Activated T-cell treated with anti-CD3 and anti-CD28 coated beads, Interleukin-2, amount 50 U/mL, for 24 hours (primary cell): ENCODE data around the gene TUBD1.
"Not testable (repeated sequence)": the region's sequence is repeated elsewhere in the genome, so short reads cannot be mapped to it uniquely, and the experiment has no call there.

ENCODE experiments used
- DNase-seq: peaks from one replicate; pipeline ENCODE4 v3.0.0-alpha.2; 2020
- H3K27ac Mint-ChIP-seq: 2 replicates; pipeline ENCODE4 v1.8.0; 2020; ENCODE audit warnings: mild to moderate bottlenecking, mixed read lengths
- H3K27me3 Mint-ChIP-seq: 2 replicates; pipeline ENCODE4 v1.8.0; 2020; ENCODE audit warnings: mixed read lengths
- H3K36me3 Mint-ChIP-seq: 2 replicates; pipeline ENCODE4 v1.8.0; 2020; ENCODE audit warnings: low read depth, mixed read lengths
- H3K4me1 Mint-ChIP-seq: 2 replicates; pipeline ENCODE4 v1.8.0; 2020; ENCODE audit warnings: low read depth, mixed read lengths
- H3K4me3 Mint-ChIP-seq: 2 replicates; pipeline ENCODE4 v1.8.0; 2020; ENCODE audit warnings: mild to moderate bottlenecking, moderate library complexity, mixed read lengths
- H3K9me3 Mint-ChIP-seq: 2 replicates; pipeline ENCODE4 v1.8.0; 2020; ENCODE audit warnings: mixed read lengths

The TUBD1 gene

GRCh38 chr17:59858932-59859331 lies 33.8 kb downstream of the TUBD1 start:
- Mint-ChIP-seq H3K9me3 (no peaks in the 10 kb centered on the region), H3K4me3 (no peak overlapping the region), H3K36me3 (peaks cover 36% of the 10 kb centered on the region), H3K27me3 (no peaks in the 10 kb centered on the region), H3K4me1 (peaks cover 28% of the 10 kb centered on the region), H3K27ac (peak overlapping the region; percentile 81)
- DNase-seq: no peak

- Mint-ChIP-seq H3K4me3 (no peak overlapping the region), H3K9me3 (no peaks in the 10 kb centered on the region), H3K4me1 (peaks cover 32% of the 10 kb centered on the region), H3K27ac (peak overlapping the region; percentile 81), H3K36me3 (peaks cover 29% of the 10 kb centered on the region), H3K27me3 (no peaks in the 10 kb centered on the region)
- DNase-seq: no peak
Observed at GRCh38 chr17:59858167-59858816, 34.5 kb downstream of the TUBD1 start.

- peaks cover 23% of the 10 kb centered on the region for H3K36me3 Mint-ChIP-seq
- no peak for DNase-seq
- no peaks in the 10 kb centered on the region for H3K27me3 Mint-ChIP-seq
- H3K4me3 Mint-ChIP-seq: no peak overlapping the region
- peaks cover 43% of the 10 kb centered on the region for H3K4me1 Mint-ChIP-seq
- peaks cover 3% of the 10 kb centered on the region for H3K9me3 Mint-ChIP-seq
- H3K27ac Mint-ChIP-seq: peak overlapping the region; percentile 6
Observed at GRCh38 chr17:59856859-59857794, 35.6 kb downstream of the TUBD1 start.

GRCh38 chr17:59853919-59854729 lies 38.6 kb downstream of the TUBD1 start:
- Mint-ChIP-seq H3K27ac (peak overlapping the region; percentile 78), H3K4me1 (peaks cover 51% of the 10 kb centered on the region)
- not testable (repeated sequence) for DNase-seq, H3K9me3 Mint-ChIP-seq, H3K27me3 Mint-ChIP-seq, H3K36me3 Mint-ChIP-seq, H3K4me3 Mint-ChIP-seq

- peak; percentile 67 for DNase-seq
- H3K27ac Mint-ChIP-seq: peak overlapping the region; percentile 78
- no peak overlapping the region for H3K4me3 Mint-ChIP-seq
- peaks cover 51% of the 10 kb centered on the region for H3K4me1 Mint-ChIP-seq
- no peaks in the 10 kb centered on the region for H3K36me3 Mint-ChIP-seq
- H3K27me3 Mint-ChIP-seq: no peaks in the 10 kb centered on the region
- H3K9me3 Mint-ChIP-seq: peaks cover 3% of the 10 kb centered on the region
Observed at GRCh38 chr17:59853168-59853918, 39.4 kb downstream of the TUBD1 start.

- peaks cover 52% of the 10 kb centered on the region for H3K4me1 Mint-ChIP-seq
- H3K36me3 Mint-ChIP-seq, DNase-seq, H3K27me3 Mint-ChIP-seq, H3K4me3 Mint-ChIP-seq, H3K9me3 Mint-ChIP-seq: not testable (repeated sequence)
- H3K27ac Mint-ChIP-seq: peak overlapping the region; percentile 78
Observed at GRCh38 chr17:59852847-59853167, 39.9 kb downstream of the TUBD1 start.

GRCh38 chr17:59851439-59852375 lies 41.0 kb downstream of the TUBD1 start:
- Mint-ChIP-seq H3K27me3 (no peaks in the 10 kb centered on the region), H3K27ac (peak overlapping the region; percentile 37), H3K36me3 (no peaks in the 10 kb centered on the region), H3K4me3 (no peak overlapping the region), H3K9me3 (peaks cover 3% of the 10 kb centered on the region), H3K4me1 (peaks cover 53% of the 10 kb centered on the region)
- DNase-seq: no peak

- H3K36me3 Mint-ChIP-seq, DNase-seq, H3K4me3 Mint-ChIP-seq, H3K9me3 Mint-ChIP-seq, H3K27me3 Mint-ChIP-seq: not testable (repeated sequence)
- peak overlapping the region; percentile 44 for H3K27ac Mint-ChIP-seq
- peaks cover 63% of the 10 kb centered on the region for H3K4me1 Mint-ChIP-seq
Observed at GRCh38 chr17:59850311-59850710, 42.4 kb downstream of the TUBD1 start.

- Mint-ChIP-seq H3K36me3 (no peaks in the 10 kb centered on the region), H3K27me3 (no peaks in the 10 kb centered on the region), H3K27ac (peak overlapping the region; percentile 91), H3K4me1 (peaks cover 77% of the 10 kb centered on the region), H3K9me3 (peaks cover 3% of the 10 kb centered on the region), H3K4me3 (peak overlapping the region; percentile 50)
- DNase-seq: no peak
Observed at GRCh38 chr17:59848778-59849177, 44.0 kb downstream of the TUBD1 start.

- Mint-ChIP-seq H3K27ac (peak overlapping the region; percentile 91), H3K4me1 (peaks cover 78% of the 10 kb centered on the region), H3K36me3 (peaks cover under 1% of the 10 kb centered on the region), H3K4me3 (peak overlapping the region; percentile 50), H3K9me3 (peaks cover 3% of the 10 kb centered on the region), H3K27me3 (no peaks in the 10 kb centered on the region)
- DNase-seq: no peak
Observed at GRCh38 chr17:59848385-59848668, 44.4 kb downstream of the TUBD1 start.

GRCh38 chr17:59846394-59847165 lies 46.2 kb downstream of the TUBD1 start:
- Mint-ChIP-seq H3K27me3 (no peaks in the 10 kb centered on the region), H3K4me3 (peak overlapping the region; percentile 96), H3K4me1 (peaks cover 74% of the 10 kb centered on the region), H3K9me3 (no peaks in the 10 kb centered on the region), H3K27ac (peak overlapping the region; percentile 100), H3K36me3 (peaks cover 18% of the 10 kb centered on the region)
- DNase-seq: no peak

GRCh38 chr17:59845595-59846393 lies 46.9 kb downstream of the TUBD1 start:
- peaks cover 78% of the 10 kb centered on the region for H3K4me1 Mint-ChIP-seq
- no peaks in the 10 kb centered on the region for H3K9me3 Mint-ChIP-seq
- H3K36me3 Mint-ChIP-seq: peaks cover 26% of the 10 kb centered on the region
- H3K27ac Mint-ChIP-seq: peak overlapping the region; percentile 100
- peak overlapping the region; percentile 96 for H3K4me3 Mint-ChIP-seq
- no peak for DNase-seq
- no peaks in the 10 kb centered on the region for H3K27me3 Mint-ChIP-seq
